ENCODE data around the gene PTDSS2.

DNA sequence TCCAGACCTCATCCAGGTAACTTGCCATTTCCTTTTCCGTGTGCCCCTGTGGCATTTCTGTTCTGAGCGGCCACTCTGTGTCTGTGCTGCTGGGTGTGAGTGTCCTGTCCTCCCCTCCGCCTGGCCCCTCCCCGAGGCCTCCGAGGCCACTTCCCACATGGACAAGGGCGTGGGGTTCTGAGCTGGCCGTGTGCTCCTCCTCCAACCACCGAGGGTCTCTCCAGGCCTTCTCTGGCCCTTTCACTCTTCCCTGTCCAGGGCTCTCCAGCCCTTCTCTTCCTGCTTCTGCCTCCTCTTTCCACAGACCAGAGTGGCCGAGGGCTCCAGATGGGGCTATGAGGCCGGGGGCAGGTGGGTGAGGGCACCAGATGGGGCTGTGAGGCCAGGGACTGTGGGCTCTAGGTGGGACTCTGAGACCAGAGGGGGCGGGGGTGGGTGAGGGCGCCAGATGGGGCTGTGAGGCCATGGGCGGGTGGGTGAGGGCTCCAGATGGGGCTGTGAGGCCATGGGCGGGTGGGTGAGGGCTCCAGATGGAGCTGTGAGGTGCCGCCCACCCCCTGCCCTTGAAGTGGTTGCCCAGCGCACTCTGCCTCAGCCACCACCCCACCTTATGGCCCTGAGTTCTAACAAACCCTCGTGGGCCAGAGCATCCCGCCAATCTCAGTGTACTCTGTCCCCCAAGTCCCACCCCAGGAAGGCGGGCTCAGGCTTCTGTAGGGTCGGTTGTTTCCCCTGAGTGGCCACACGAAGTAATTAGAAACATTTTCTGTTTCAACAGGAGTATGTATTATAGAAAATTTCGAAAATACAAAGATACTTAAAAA, 24.1 kb downstream of the PTDSS2 start:
- TF ChIP-seq, protein P1, sequence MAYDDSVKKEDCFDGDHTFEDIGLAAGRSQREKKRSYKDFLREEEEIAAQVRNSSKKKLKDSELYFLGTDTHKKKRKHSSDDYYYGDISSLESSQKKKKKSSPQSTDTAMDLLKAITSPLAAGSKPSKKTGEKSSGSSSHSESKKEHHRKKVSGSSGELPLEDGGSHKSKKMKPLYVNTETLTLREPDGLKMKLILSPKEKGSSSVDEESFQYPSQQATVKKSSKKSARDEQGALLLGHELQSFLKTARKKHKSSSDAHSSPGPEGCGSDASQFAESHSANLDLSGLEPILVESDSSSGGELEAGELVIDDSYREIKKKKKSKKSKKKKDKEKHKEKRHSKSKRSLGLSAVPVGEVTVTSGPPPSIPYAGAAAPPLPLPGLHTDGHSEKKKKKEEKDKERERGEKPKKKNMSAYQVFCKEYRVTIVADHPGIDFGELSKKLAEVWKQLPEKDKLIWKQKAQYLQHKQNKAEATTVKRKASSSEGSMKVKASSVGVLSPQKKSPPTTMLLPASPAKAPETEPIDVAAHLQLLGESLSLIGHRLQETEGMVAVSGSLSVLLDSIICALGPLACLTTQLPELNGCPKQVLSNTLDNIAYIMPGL (CRISPR knock-in tag; IDR thresholded peaks at IDR 0.05) = no peak
- TF ChIP-seq ZNF121 (CRISPR knock-in tag; IDR thresholded peaks at IDR 0.05) (no peak), TEAD4 (CRISPR knock-in tag; IDR thresholded peaks at IDR 0.05) (no peak), NR2C2 (CRISPR knock-in tag; IDR thresholded peaks at IDR 0.05) (no peak), CTCF (IDR thresholded peaks at IDR 0.05) (no peak), JUN (CRISPR knock-in tag; IDR thresholded peaks at IDR 0.05) (no peak), SP1 (CRISPR knock-in tag; conservative IDR thresholded peaks at IDR 0.05) (no peak), NR1H2 (CRISPR knock-in tag; IDR thresholded peaks at IDR 0.05) (no peak), NFATC4 (CRISPR knock-in tag; IDR thresholded peaks at IDR 0.05) (no peak), ETV6 (CRISPR knock-in tag; IDR thresholded peaks at IDR 0.05) (no peak), USF1 (CRISPR knock-in tag; IDR thresholded peaks at IDR 0.05) (no peak)
- TF ChIP-seq, protein P2, sequence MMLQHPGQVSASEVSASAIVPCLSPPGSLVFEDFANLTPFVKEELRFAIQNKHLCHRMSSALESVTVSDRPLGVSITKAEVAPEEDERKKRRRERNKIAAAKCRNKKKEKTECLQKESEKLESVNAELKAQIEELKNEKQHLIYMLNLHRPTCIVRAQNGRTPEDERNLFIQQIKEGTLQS (CRISPR knock-in tag; conservative IDR thresholded peaks at IDR 0.05) = no peak
